ENCODE results near the gene VEGFD.

- TF ChIP-seq ZBTB26 (CRISPR knock-in tag; IDR thresholded peaks at IDR 0.05), result no peak
- TF ChIP-seq NFIC (IDR thresholded peaks at IDR 0.05), result no peak
- no peak for TF ChIP-seq POLR2A (conservative IDR thresholded peaks at IDR 0.05)
- no peak for TF ChIP-seq KAT2B (IDR thresholded peaks at IDR 0.05; ENCODE audit: low read depth, low read length)
- TF ChIP-seq BRF2 (IDR thresholded peaks at IDR 0.05; ENCODE audit: borderline replicate concordance, insufficient read depth, insufficient read length), result no peak
- TF ChIP-seq KDM1A (IDR thresholded peaks at IDR 0.05), result peak; percentile 77 to 84; a peak in 3 of 4 replicates
- no peak for TF ChIP-seq ELK3 (CRISPR knock-in tag; IDR thresholded peaks at IDR 0.05)
- TF ChIP-seq POLR2AphosphoS5 (IDR thresholded peaks at IDR 0.05; ENCODE audit: control insufficient read depth, insufficient read depth, low read depth, low read length), result no peak
- TF ChIP-seq CTCF (IDR thresholded peaks at IDR 0.05 in 2 of 3, conservative IDR thresholded peaks at IDR 0.05 in 1 of 3; ENCODE audit: insufficient read depth in 2 of 3, low read depth in 1 of 3, low read length in 3 of 3), result no peak
- TF ChIP-seq EZH2 (IDR thresholded peaks at IDR 0.05; ENCODE audit: borderline replicate concordance, low read depth, low read length), result no peak
- no peak for TF ChIP-seq TAL1 (IDR thresholded peaks at IDR 0.05)
- no peak for TF ChIP-seq ZNF512 (tag; IDR thresholded peaks at IDR 0.05)
- no peak for TF ChIP-seq SIN3B (IDR thresholded peaks at IDR 0.05; ENCODE audit: low read depth)
- TF ChIP-seq GMEB1 (CRISPR knock-in tag; IDR thresholded peaks at IDR 0.05), result no peak
Observed at GRCh38 chrX:15384304-15384703, at the start of gene VEGFD.
